Neural progenitor cell (in vitro differentiated cells): ENCODE measurements around the gene IPCEF1. TPM values are rescaled to one million over a fixed set of nuclear protein-coding genes. Genes with fewer than 3 reads are reported as not detected.

Experiments used
- DNase-seq: peaks from one replicate; pipeline ENCODE4 v3.0.0-alpha.2; 2016; ENCODE audit warnings: low spot score
- H2AFZ ChIP-seq: fragments of 200-600 bp; sonication (generic); replicated peaks from 2 replicates; pipeline ENCODE4 v1.6.1; 2016; ENCODE audit warnings: antibody characterized with exemption
- H3F3A ChIP-seq: fragments of 200-600 bp; sonication (generic); 2 replicates; pipeline ENCODE4 v1.6.1; 2016; ENCODE audit warnings: antibody characterized with exemption, low read depth
- H3K27ac ChIP-seq: fragments of 200-600 bp; sonication (generic); 2 replicates; pipeline ENCODE4 v1.5.1; 2016; ENCODE audit warnings: mild to moderate bottlenecking
- H3K27me3 ChIP-seq: fragments of 200-600 bp; sonication (generic); 2 replicates; pipeline ENCODE4 v1.6.1; 2016; ENCODE audit warnings: mild to moderate bottlenecking, moderate library complexity
- H3K36me3 ChIP-seq: fragments of 200-600 bp; sonication (generic); 2 replicates; pipeline ENCODE4 v1.5.1; 2016
- H3K4me1 ChIP-seq: fragments of 200-600 bp; sonication (generic); 2 replicates; pipeline ENCODE4 v1.6.1; 2016; ENCODE audit warnings: mixed run types
- H3K4me2 ChIP-seq: fragments of 200-600 bp; sonication (generic); 2 replicates; pipeline ENCODE4 v1.6.1; 2016
- H3K4me3 ChIP-seq: fragments of 200-600 bp; sonication (generic); 2 replicates; pipeline ENCODE4 v1.5.1; 2016
- H3K79me2 ChIP-seq: fragments of 200-600 bp; sonication (generic); 2 replicates; pipeline ENCODE4 v1.6.1; 2016; ENCODE audit warnings: low read depth
- H3K9ac ChIP-seq: fragments of 200-600 bp; sonication (generic); 2 replicates; pipeline ENCODE4 v1.6.1; 2016
- H3K9me3 ChIP-seq: fragments of 200-600 bp; sonication (generic); 2 replicates; pipeline ENCODE4 v1.5.1; 2016; ENCODE audit warnings: low read depth
- H4K20me1 ChIP-seq: fragments of 200-600 bp; sonication (generic); 2 replicates; pipeline ENCODE4 v1.6.1; 2016; ENCODE audit warnings: low read depth
- H3K27ac Mint-ChIP-seq: 3 replicates; pipeline ENCODE4 v1.8.0; 2021; ENCODE audit warnings: mixed read lengths
- H3K27me3 Mint-ChIP-seq: 2 replicates; pipeline ENCODE4 v1.8.0; 2022; ENCODE audit warnings: low read depth, mild to moderate bottlenecking, inconsistent platforms, moderate library complexity, mixed read lengths; ENCODE audit not compliant: insufficient read depth
- H3K36me3 Mint-ChIP-seq: 3 replicates; pipeline ENCODE4 v1.8.0; 2021; ENCODE audit warnings: mixed read lengths
- H3K4me1 Mint-ChIP-seq: 3 replicates; pipeline ENCODE4 v1.8.0; 2021; ENCODE audit warnings: mixed read lengths
- H3K4me3 Mint-ChIP-seq: 3 replicates; pipeline ENCODE4 v1.8.0; 2021; ENCODE audit warnings: mild to moderate bottlenecking, moderate library complexity, mixed read lengths
- H3K9me3 Mint-ChIP-seq: 3 replicates; pipeline ENCODE4 v1.8.0; 2020; ENCODE audit warnings: mixed read lengths
- EZH2 ChIP-seq: fragments of 200-600 bp; sonication (generic); IDR thresholded peaks from 2 replicates; pipeline ENCODE4 v1.6.1; 2017; ENCODE audit warnings: antibody characterized with exemption, mild to moderate bottlenecking, moderate library complexity
- EZH2phosphoT487 ChIP-seq: fragments of 200-600 bp; sonication (generic); IDR thresholded peaks from 2 replicates; pipeline ENCODE4 v1.6.1; 2017; ENCODE audit warnings: antibody characterized with exemption
- total RNA-seq: library from RNA; depleted of rRNA; stranded (reverse); fragments of >200 nt; gene quantifications from 2 replicates; pipeline ENCODE4 v1.2.3, GENCODE V29; 2015; ENCODE audit warnings: low replicate concordance
- TF ChIP-seq, protein P1 (sequence below): fragments of 200-600 bp; sonication (generic); IDR thresholded peaks from 2 replicates; pipeline ENCODE4 v1.5.1; 2017; ENCODE audit warnings: antibody characterized with exemption, mild to moderate bottlenecking

The IPCEF1 gene
- total RNA-seq, 1 donor from 2014 or later = 0.13 TPM

DNA sequence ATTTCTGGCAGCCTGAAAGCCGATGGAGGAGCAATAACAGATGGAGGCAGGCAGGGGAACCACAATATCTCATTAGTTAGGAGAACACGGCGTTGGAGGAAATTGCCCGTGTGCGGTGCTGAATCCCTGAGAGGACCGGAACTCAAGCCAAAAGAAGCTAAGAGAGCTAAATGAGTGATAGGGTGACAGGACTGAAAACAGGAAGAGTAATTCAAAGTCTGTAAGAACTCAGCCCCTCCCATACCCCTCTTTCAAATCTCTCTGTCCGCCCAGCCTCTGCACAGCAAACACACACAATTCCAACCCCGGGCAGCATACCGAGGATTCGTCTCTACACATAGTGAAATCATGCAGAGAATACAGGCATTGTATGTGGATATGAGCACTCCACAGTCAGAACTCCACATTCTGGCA lies 2.6 kb upstream of the IPCEF1 start:
- Histone ChIP-seq H3K36me3 (no peaks in the 10 kb centered on the region), H2AFZ (no peak overlapping the region), H3K9ac (no peak overlapping the region), H3K9me3 (no peaks in the 10 kb centered on the region), H3K4me3 (no peak overlapping the region), H3K4me1 (no peaks in the 10 kb centered on the region), H3K27ac (no peak overlapping the region), H4K20me1 (no peaks in the 10 kb centered on the region), H3F3A (no peaks in the 10 kb centered on the region), H3K27me3 (no peaks in the 10 kb centered on the region), H3K4me2 (no peak overlapping the region), H3K79me2 (no peaks in the 10 kb centered on the region)
- TF ChIP-seq EZH2 = no peak
- TF ChIP-seq EZH2phosphoT487 = no peak
- TF ChIP-seq, protein P1, sequence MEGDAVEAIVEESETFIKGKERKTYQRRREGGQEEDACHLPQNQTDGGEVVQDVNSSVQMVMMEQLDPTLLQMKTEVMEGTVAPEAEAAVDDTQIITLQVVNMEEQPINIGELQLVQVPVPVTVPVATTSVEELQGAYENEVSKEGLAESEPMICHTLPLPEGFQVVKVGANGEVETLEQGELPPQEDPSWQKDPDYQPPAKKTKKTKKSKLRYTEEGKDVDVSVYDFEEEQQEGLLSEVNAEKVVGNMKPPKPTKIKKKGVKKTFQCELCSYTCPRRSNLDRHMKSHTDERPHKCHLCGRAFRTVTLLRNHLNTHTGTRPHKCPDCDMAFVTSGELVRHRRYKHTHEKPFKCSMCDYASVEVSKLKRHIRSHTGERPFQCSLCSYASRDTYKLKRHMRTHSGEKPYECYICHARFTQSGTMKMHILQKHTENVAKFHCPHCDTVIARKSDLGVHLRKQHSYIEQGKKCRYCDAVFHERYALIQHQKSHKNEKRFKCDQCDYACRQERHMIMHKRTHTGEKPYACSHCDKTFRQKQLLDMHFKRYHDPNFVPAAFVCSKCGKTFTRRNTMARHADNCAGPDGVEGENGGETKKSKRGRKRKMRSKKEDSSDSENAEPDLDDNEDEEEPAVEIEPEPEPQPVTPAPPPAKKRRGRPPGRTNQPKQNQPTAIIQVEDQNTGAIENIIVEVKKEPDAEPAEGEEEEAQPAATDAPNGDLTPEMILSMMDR = no peak
- no peak for DNase-seq
- no peak overlapping the region for H3K27ac Mint-ChIP-seq
- H3K27me3 Mint-ChIP-seq = no peaks in the 10 kb centered on the region
- H3K36me3 Mint-ChIP-seq = no peaks in the 10 kb centered on the region
- H3K4me3 Mint-ChIP-seq = no peak overlapping the region
- H3K4me1 Mint-ChIP-seq = peaks cover 7% of the 10 kb centered on the region
- H3K9me3 Mint-ChIP-seq = no peaks in the 10 kb centered on the region

DNA sequence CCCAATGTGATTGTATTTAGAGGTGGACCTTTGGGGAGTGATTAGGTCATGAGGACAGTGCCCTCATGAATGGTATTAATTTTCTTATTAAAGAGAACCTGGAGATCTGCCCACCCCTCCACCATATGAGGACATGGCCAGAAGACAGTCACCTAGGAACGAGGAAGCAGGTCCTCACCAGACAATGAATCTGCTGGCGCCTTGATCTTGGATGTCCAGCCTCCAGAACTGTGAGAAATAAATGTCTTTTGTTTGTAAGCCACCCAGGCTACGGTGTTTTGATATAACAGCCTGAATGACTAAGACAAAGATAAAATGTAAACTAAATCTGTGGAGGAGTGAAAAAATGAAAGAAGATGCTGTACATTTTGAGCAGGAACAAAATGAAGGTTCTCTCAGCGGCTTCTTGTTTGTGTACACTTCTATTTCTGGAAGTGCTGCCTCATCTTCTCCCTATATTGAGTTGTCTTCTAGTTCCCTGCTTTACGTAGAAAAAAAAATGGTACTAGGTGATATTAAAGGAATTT lies 1.5 kb upstream of the IPCEF1 start:
- no peaks in the 10 kb centered on the region for H3K36me3 ChIP-seq
- H3K4me1 ChIP-seq = no peaks in the 10 kb centered on the region
- H4K20me1 ChIP-seq = no peaks in the 10 kb centered on the region
- H3K9ac ChIP-seq = no peak overlapping the region
- DNase-seq = no peak
- H3K27me3 ChIP-seq = no peaks in the 10 kb centered on the region
- no peak overlapping the region for H3K4me3 Mint-ChIP-seq
- H2AFZ ChIP-seq = no peak overlapping the region
- peaks cover 7% of the 10 kb centered on the region for H3K4me1 Mint-ChIP-seq
- no peak overlapping the region for H3K27ac ChIP-seq
- no peaks in the 10 kb centered on the region for H3K79me2 ChIP-seq
- H3K36me3 Mint-ChIP-seq = no peaks in the 10 kb centered on the region
- no peaks in the 10 kb centered on the region for H3K9me3 ChIP-seq
- no peaks in the 10 kb centered on the region for H3K9me3 Mint-ChIP-seq
- no peak for TF ChIP-seq EZH2phosphoT487
- no peak for TF ChIP-seq EZH2
- TF ChIP-seq, protein P1 = no peak
- H3K4me3 ChIP-seq = no peak overlapping the region
- H3F3A ChIP-seq = no peaks in the 10 kb centered on the region
- H3K27ac Mint-ChIP-seq = no peak overlapping the region
- H3K4me2 ChIP-seq = no peak overlapping the region
- H3K27me3 Mint-ChIP-seq = peaks cover 2% of the 10 kb centered on the region

DNA sequence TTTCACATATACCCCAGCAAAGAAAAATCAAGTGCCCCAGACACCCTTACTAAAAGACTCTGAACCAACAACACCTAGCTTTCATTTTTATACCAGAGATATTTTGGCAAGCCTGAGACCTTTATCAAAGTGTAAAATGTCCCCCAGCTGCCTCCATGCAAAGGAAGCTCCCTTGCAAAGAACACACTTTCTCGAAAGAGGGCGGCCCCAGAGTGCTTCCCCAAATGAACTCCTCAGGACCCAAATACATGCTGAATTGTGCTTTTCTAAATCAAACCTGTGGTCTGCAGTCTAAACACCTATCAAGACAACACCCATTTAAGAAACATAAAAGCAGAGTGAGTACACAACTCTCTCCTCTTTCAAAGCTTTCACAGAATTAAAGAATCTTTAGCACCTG lies 490 bp downstream of the IPCEF1 start:
- Histone ChIP-seq H3K79me2 (no peaks in the 10 kb centered on the region), H3K4me1 (no peaks in the 10 kb centered on the region), H3K27me3 (no peaks in the 10 kb centered on the region), H3K9ac (no peak overlapping the region), H3K27ac (no peak overlapping the region), H4K20me1 (no peaks in the 10 kb centered on the region), H3F3A (no peaks in the 10 kb centered on the region), H2AFZ (peak overlapping the region; percentile 79), H3K36me3 (no peaks in the 10 kb centered on the region), H3K4me3 (no peak overlapping the region), H3K4me2 (no peak overlapping the region), H3K9me3 (no peaks in the 10 kb centered on the region)
- Mint-ChIP-seq H3K27me3 (peaks cover 2% of the 10 kb centered on the region), H3K4me3 (no peak overlapping the region), H3K9me3 (no peaks in the 10 kb centered on the region), H3K27ac (no peak overlapping the region), H3K36me3 (no peaks in the 10 kb centered on the region), H3K4me1 (peaks cover 7% of the 10 kb centered on the region)
- TF ChIP-seq, protein P1 = no peak
- TF ChIP-seq EZH2 (no peak), EZH2phosphoT487 (no peak)
- no peak for DNase-seq
